ENCODE data around the gene TSPYL4. TPM values are rescaled to one million over a fixed set of nuclear protein-coding genes. Genes with fewer than 3 reads are reported as not detected.

The TSPYL4 gene
- polyA plus RNA-seq (97.2 and 99.8 TPM in 2 replicates), polyA minus RNA-seq (162 and 171 TPM in 2 replicates)

GRCh38 chr6:116253505-116254296 is at the start of gene TSPYL4:
TSS of gene TSPYL4 (minus strand) at chr6:116254075. CDS start at chr6:116254008, 67 bp downstream.
- Histone ChIP-seq H3K4me3 (ENCODE audit: low read length) (peak within 1 kb of the TSS; percentile 89), H4K20me1 (ENCODE audit: insufficient read depth) (peaks cover 13% of the 10 kb centered on the region), H3K9me3 (ENCODE audit: low read length) (no peaks in the 10 kb centered on the region), H3F3A (ENCODE audit: insufficient read depth, low read length, poor library complexity, severe bottlenecking) (peaks cover 3% of the 10 kb centered on the region), H3K9me2 (ENCODE audit: insufficient read depth, low read length) (no peaks in the 10 kb centered on the region), H2AFZ (ENCODE audit: low read depth, low read length) (peak within 1 kb of the TSS; percentile 79), H3K27ac (ENCODE audit: low read length) (peak within 1 kb of the TSS; percentile 99), H3K36me3 (ENCODE audit: insufficient read depth, low read length) (peaks cover 4% of the 10 kb centered on the region), H3K27me3 (ENCODE audit: insufficient read depth, low read depth, low read length) (no peaks in the 10 kb centered on the region), H3K9ac (ENCODE audit: low read length) (peak within 1 kb of the TSS; percentile 100), H3K79me2 (replicated peaks; ENCODE audit: insufficient read depth, low read length) (peaks cover 72% of the 10 kb centered on the region), H3K4me2 (ENCODE audit: low read length) (peak within 1 kb of the TSS; percentile 99)
- TF ChIP-seq EP300 (conservative IDR thresholded peaks at IDR 0.05; ENCODE audit: poor library complexity, severe bottlenecking) = peak; percentile 74
- TF ChIP-seq POLR2AphosphoS5 (IDR thresholded peaks at IDR 0.05) = peak; percentile 99
- no peak for TF ChIP-seq CTCF (IDR thresholded peaks at IDR 0.05; ENCODE audit: poor library complexity, severe bottlenecking)
- TF ChIP-seq EZH2 (IDR thresholded peaks at IDR 0.05; ENCODE audit: borderline replicate concordance, insufficient read depth, low read length, poor library complexity, severe bottlenecking) = no peak
- TF ChIP-seq REST (IDR thresholded peaks at IDR 0.05; ENCODE audit: borderline replicate concordance) = peak; percentile 83
- peak; percentile 37 for TF ChIP-seq SMC3 (conservative IDR thresholded peaks at IDR 0.05; ENCODE audit: poor library complexity)
- TF ChIP-seq MXI1 (conservative IDR thresholded peaks at IDR 0.05; ENCODE audit: poor library complexity, severe bottlenecking) = peak; percentile 70
- peak; percentile 26 for TF ChIP-seq RAD21 (conservative IDR thresholded peaks at IDR 0.05)

GRCh38 chr6:116301104-116301503 is 47.2 kb upstream of the TSPYL4 start:
- Histone ChIP-seq H3K9me2 (ENCODE audit: insufficient read depth, low read length) (no peaks in the 10 kb centered on the region), H3K9ac (ENCODE audit: low read length) (no peak overlapping the region), H3K79me2 (replicated peaks; ENCODE audit: insufficient read depth, low read length) (no peaks in the 10 kb centered on the region), H3K27me3 (ENCODE audit: insufficient read depth, low read depth, low read length) (no peaks in the 10 kb centered on the region), H3K9me3 (ENCODE audit: low read length) (no peaks in the 10 kb centered on the region), H2AFZ (ENCODE audit: low read depth, low read length) (no peak overlapping the region), H3K27ac (ENCODE audit: low read length) (no peak overlapping the region), H4K20me1 (ENCODE audit: insufficient read depth) (no peaks in the 10 kb centered on the region), H3K4me2 (ENCODE audit: low read length) (no peak overlapping the region), H3K4me3 (ENCODE audit: low read length) (no peak overlapping the region), H3K36me3 (ENCODE audit: insufficient read depth, low read length) (no peaks in the 10 kb centered on the region), H3F3A (ENCODE audit: insufficient read depth, low read length, poor library complexity, severe bottlenecking) (no peaks in the 10 kb centered on the region)
- TF ChIP-seq EZH2 (IDR thresholded peaks at IDR 0.05; ENCODE audit: borderline replicate concordance, insufficient read depth, low read length, poor library complexity, severe bottlenecking) = no peak

Measured in neural cell (in vitro differentiated cells).